Natural killer cell treated with Interleukin-12 subunit alpha and Interleukin-12 subunit beta and Interleukin-15 and Interleukin-18, amount 100 ng/mL, for 72 hours (primary cell): ENCODE data around the gene TROAP. TPM values are rescaled to one million over a fixed set of nuclear protein-coding genes. Genes with fewer than 3 reads are reported as not detected.
A peak's percentile ranks its signal among the peaks of the same experiment; 100 is the strongest.

ENCODE experiments used
- ATAC-seq, 2 donors: fragments of 150-1000 bp; cut with Tn5 transposase in 1 of 2; sonication (Bioruptor Pico), chemical (Tn5 transposase) in 1 of 2; 2 replicates each; pipeline ENCODE4 v1.10.0; 2021
- DNase-seq: peaks from one replicate; pipeline ENCODE4 v3.0.0; 2022; ENCODE audit warnings: low spot score
- H3K27ac Mint-ChIP-seq, 2 donors: 1 replicate in 1 of 2; 2 replicates in 1 of 2; pipeline ENCODE4 v1.8.0; 2022; ENCODE audit warnings: mixed read lengths in 2 of 2, mild to moderate bottlenecking in 1 of 2, moderate library complexity in 1 of 2
- H3K27me3 Mint-ChIP-seq, 2 donors: 1 replicate in 1 of 2; 2 replicates in 1 of 2; pipeline ENCODE4 v1.8.0; 2022; ENCODE audit warnings: mixed read lengths in 2 of 2
- H3K36me3 Mint-ChIP-seq: one replicate; pipeline ENCODE4 v1.8.0; 2022; ENCODE audit warnings: mixed read lengths
- H3K4me1 Mint-ChIP-seq, 2 donors: 1 replicate in 1 of 2; 2 replicates in 1 of 2; pipeline ENCODE4 v1.8.0; 2022; ENCODE audit warnings: low read depth in 2 of 2, mixed read lengths in 2 of 2, mild to moderate bottlenecking in 1 of 2
- H3K4me3 Mint-ChIP-seq: one replicate; pipeline ENCODE4 v1.8.0; 2022; ENCODE audit warnings: mixed read lengths
- H3K9me3 Mint-ChIP-seq: 2 replicates; pipeline ENCODE4 v1.8.0; 2022; ENCODE audit warnings: mixed read lengths
- total RNA-seq, 2 donors: library from RNA; stranded (reverse); gene quantifications; one replicate each; pipeline ENCODE4 v1.2.3, GENCODE V29; 2022

Gene TROAP
- total RNA-seq, 2 donors from 2014 or later, result 37.4 to 103 TPM

DNA sequence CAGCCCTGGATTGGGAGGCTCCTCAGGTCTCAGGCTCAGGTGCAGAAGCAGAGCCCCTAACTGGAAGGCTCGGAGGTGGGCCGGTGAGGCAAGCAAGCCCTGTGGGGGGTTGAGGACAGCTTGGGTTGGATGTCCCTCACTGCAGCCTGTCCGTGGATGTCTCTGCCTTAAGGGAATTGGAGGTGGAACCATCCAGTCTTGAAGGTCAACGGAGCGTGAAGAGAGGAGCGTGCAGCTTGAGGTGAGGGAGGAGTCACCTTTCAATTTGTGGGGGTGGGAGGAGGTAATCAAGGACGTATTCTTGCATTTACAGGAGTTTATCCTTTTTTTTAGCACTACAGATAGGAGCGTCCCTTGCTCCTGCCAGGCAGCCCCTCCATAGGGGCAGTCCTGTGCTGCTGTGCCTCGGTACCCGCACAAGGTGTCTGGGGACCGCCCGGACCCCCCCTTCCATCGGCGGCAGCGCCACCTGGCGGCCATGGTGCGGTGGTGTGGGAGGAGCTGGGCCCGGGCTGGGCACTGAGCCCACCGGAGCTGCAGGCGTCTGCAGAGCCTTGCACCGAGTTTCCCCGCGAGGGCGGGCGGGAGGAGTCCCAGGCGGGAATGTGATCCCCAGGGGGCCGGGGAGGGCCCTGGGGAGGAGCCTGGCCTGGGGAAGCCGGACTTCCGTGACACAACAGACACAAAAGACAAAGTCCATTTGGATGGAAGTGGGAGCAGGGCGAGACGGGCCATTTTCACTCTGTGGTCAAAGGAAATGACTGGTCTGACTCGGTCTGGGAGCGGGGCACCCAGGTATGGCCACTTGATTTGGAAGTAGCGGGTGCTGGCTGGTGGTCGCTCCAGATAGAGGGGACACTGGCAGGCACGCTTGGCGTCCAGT lies 24.5 kb downstream of the TROAP start:
- DNase-seq, result peak; percentile 81
- H3K4me1 Mint-ChIP-seq, result peaks cover 25 to 29% of the 10 kb centered on the region in 2 donors
- peaks cover 19 to 52% of the 10 kb centered on the region in 2 donors for H3K27me3 Mint-ChIP-seq
- H3K9me3 Mint-ChIP-seq, result no peaks in the 10 kb centered on the region
- H3K4me3 Mint-ChIP-seq, result peak overlapping the region; percentile 81
- no peak overlapping the region for H3K27ac Mint-ChIP-seq
- ATAC-seq, result peak; percentile 80 to 87
- H3K36me3 Mint-ChIP-seq, result no peaks in the 10 kb centered on the region

DNA sequence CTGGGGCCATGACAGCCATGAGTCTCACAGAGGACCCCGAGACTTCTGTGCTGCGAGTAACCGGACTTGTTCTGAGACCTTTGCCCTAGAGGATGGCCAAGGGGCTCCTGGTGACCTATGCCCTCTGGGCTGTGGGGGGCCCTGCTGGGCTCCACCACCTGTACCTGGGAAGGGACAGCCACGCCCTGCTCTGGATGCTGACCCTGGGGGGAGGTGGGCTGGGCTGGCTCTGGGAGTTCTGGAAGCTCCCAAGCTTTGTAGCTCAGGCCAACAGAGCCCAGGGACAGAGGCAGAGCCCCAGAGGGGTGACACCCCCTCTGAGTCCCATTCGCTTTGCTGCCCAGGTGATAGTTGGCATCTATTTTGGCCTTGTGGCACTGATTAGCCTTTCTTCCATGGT lies 25.7 kb downstream of the TROAP start:
- peaks cover 15 to 22% of the 10 kb centered on the region in 2 donors for H3K4me1 Mint-ChIP-seq
- no peak overlapping the region for H3K4me3 Mint-ChIP-seq
- DNase-seq (no peak), ATAC-seq (no peak)
- no peaks in the 10 kb centered on the region for H3K9me3 Mint-ChIP-seq
- peaks cover 19 to 52% of the 10 kb centered on the region in 2 donors for H3K27me3 Mint-ChIP-seq
- no peak overlapping the region for H3K27ac Mint-ChIP-seq
- H3K36me3 Mint-ChIP-seq, result no peaks in the 10 kb centered on the region

DNA sequence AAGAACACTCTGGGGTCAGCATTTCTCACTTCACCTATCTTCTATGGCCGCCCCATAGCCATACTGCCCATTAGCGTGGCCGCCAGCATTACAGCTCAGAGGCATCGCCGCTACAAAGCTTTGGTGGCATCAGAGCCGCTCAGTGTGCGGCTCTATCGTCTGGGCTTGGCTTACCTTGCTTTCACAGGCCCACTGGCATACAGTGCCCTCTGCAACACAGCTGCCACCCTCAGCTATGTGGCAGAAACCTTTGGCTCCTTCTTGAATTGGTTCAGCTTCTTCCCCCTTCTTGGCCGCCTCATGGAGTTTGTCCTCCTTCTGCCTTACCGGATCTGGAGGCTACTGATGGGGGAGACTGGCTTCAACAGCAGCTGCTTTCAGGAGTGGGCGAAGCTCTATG lies 26.2 kb downstream of the TROAP start:
- Mint-ChIP-seq H3K9me3 (no peaks in the 10 kb centered on the region), H3K36me3 (no peaks in the 10 kb centered on the region), H3K27ac (no peak overlapping the region), H3K27me3 (peaks cover 19 to 50% of the 10 kb centered on the region in 2 donors), H3K4me3 (no peak overlapping the region), H3K4me1 (peaks cover 11 to 20% of the 10 kb centered on the region in 2 donors)
- ATAC-seq (no peak), DNase-seq (no peak)

DNA sequence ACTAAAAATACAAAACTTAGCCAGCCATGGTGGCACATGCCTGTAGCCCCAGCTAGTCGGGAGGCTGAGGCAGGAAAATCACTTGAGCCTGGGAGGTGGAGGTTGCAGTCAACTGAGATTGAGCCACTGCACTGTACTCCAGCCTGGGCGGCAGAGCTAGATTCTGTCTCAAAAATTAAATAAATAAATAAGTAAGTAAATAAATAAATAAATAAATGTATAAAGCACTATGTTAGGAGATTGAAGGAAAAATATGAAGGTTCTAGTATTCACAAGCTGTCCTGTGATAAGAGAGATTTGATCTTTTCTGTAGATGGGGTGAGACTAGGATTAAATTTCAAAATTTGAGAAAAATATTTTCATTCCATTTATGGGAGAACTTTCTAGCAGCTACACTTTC lies 29.3 kb downstream of the TROAP start:
- Mint-ChIP-seq H3K9me3 (no peaks in the 10 kb centered on the region), H3K27me3 (peaks cover 10 to 42% of the 10 kb centered on the region in 2 donors), H3K27ac (no peak overlapping the region), H3K4me1 (peaks cover under 1% of the 10 kb centered on the region in 2 donors), H3K4me3 (no peak overlapping the region), H3K36me3 (no peaks in the 10 kb centered on the region)
- ATAC-seq (no peak), DNase-seq (no peak)

DNA sequence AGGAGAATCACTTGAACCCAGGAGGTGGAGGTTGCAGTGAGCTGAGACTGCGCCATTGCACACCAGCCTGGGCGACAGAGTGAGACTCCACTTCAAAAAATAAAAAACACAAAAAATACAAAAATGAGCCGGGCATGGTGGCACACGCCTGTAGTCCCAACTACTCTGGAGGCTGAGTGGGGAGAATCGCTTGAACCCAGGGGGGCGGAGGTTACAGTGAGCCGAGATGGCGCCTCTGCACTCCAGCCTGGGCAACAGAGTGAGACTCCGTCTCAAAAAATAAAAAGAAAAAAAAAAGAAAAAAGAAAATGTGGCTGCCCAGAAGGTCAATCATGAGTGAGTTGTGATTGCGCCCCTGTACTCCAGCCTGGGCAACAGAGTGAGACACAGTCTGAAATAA lies 32.9 kb downstream of the TROAP start:
- Mint-ChIP-seq H3K4me3 (no peak overlapping the region), H3K27me3 (peaks cover 17 to 44% of the 10 kb centered on the region in 2 donors), H3K36me3 (no peaks in the 10 kb centered on the region), H3K27ac (no peak overlapping the region), H3K4me1 (no peaks in the 10 kb centered on the region), H3K9me3 (no peaks in the 10 kb centered on the region)
- ATAC-seq (no peak), DNase-seq (no peak)

DNA sequence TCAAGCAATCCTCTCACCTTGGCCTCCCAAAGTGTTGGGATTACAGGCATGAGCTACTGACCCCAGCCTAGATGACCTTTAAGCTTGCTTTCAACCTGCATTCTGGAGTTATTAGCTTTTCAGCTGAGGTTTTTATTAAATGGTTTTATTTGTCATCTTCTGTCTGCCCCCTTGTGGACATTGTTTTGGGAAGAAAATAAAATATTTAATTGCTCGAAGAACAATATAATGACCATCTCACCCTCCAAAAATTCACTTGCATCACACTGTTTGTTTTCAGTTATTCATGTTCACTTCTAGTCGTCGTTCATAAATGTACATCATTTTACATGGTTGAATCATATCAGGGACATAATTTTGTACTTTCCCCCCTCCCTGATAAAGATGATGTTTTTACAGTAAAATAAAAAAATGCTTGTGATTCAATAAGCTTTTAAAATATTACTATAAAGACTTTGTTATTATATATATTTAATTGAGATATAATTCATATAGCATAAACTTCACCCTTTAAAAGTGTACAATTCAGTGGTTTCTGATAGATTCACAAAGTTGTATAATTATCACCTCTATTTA lies 34.1 kb downstream of the TROAP start:
- H3K27me3 Mint-ChIP-seq, result peaks cover 19 to 50% of the 10 kb centered on the region in 2 donors
- DNase-seq (no peak), ATAC-seq (no peak)
- no peak overlapping the region for H3K27ac Mint-ChIP-seq
- H3K9me3 Mint-ChIP-seq, result no peaks in the 10 kb centered on the region
- H3K4me1 Mint-ChIP-seq, result no peaks in the 10 kb centered on the region
- no peaks in the 10 kb centered on the region for H3K36me3 Mint-ChIP-seq
- H3K4me3 Mint-ChIP-seq, result no peak overlapping the region

DNA sequence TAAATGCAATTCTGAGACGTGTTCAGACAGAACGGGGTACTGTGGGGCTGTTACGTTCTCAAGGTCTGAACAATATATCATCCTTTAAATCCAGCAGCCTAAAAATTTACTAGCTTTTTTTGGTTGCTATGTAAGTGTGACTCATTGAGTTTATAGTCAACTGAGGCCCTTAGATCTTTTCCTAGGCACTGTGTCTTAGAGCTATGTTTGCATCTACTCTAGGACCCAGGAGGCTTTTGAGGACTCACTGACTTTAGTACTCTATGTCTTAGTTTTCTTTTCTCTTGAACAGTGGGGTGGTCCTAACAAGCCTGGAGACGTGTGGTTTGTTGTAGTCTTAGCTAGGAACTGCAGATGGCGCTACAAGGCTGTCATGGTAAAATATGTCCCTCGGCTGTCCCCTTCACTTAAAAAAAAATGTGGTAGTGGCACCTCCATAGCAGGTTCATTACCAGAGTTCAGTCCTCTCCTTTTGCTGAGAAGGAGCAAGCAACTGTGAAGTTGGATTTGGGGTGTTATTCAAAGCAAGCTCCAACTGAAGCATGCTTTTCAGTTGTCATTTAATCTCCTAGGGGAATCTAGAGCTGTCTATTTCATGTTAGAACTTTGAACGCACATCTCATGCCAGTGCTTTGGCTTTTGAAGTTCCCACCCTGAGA lies 35.6 kb downstream of the TROAP start:
- H3K4me1 Mint-ChIP-seq, result no peaks in the 10 kb centered on the region
- ATAC-seq, result peak; percentile 75 to 83

DNA sequence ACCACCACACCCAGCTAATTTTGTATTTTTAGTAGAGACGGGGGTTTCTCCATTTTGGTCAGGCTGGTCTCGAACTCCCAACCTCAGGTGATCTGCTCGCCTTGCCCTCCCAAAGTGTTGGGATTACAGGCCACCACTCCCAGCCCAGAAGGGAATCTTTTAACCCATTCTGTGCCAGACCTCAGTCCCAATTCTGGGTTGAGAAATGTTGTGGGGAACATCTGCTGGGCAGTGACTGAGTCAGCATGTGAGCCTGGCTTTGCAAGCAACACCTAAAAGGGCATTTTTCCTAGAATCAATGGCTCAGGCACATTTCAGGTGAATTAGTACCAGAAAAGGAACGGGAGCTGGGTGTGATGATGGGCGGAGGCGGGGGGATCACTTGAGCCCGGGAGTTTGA lies 36.6 kb downstream of the TROAP start:
- no peak for DNase-seq
- no peak overlapping the region for H3K4me3 Mint-ChIP-seq
- H3K4me1 Mint-ChIP-seq, result no peaks in the 10 kb centered on the region
- no peak overlapping the region for H3K27ac Mint-ChIP-seq
- peaks cover 13 to 36% of the 10 kb centered on the region in 2 donors for H3K27me3 Mint-ChIP-seq
- no peaks in the 10 kb centered on the region for H3K9me3 Mint-ChIP-seq
- no peaks in the 10 kb centered on the region for H3K36me3 Mint-ChIP-seq
- no peak for ATAC-seq

More for the DNA sequence above, 35.6 kb downstream of the TROAP start:
- Mint-ChIP-seq H3K4me3 (no peak overlapping the region), H3K9me3 (no peaks in the 10 kb centered on the region), H3K27ac (no peak overlapping the region), H3K27me3 (peaks cover 13 to 41% of the 10 kb centered on the region in 2 donors), H3K36me3 (no peaks in the 10 kb centered on the region)
- DNase-seq, result peak; percentile 70

DNA sequence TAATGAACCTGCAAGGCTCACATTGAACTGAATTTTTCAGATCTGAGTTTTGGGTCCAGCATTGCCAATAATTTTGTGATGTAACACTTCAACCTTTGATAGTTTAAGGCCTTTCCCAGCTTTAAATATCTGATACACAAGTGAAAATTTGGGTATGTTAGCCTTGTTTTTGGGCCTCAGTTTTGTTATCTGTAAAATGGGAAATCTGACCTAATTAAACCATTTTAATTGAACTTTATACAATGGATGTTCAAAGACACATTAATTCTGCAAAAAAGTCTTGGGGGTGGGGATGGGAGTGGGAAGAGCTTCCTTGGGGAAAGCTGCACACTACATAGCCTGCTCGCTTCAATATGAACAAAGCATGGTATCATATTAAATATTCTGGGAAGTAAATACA lies 39.0 kb downstream of the TROAP start:
- Mint-ChIP-seq H3K4me3 (no peak overlapping the region), H3K27ac (no peak overlapping the region), H3K9me3 (no peaks in the 10 kb centered on the region), H3K4me1 (peaks cover 0 to 6% of the 10 kb centered on the region in 2 donors), H3K27me3 (peaks cover 13 to 25% of the 10 kb centered on the region in 2 donors), H3K36me3 (no peaks in the 10 kb centered on the region)
- no peak for DNase-seq
- ATAC-seq, result no peak

DNA sequence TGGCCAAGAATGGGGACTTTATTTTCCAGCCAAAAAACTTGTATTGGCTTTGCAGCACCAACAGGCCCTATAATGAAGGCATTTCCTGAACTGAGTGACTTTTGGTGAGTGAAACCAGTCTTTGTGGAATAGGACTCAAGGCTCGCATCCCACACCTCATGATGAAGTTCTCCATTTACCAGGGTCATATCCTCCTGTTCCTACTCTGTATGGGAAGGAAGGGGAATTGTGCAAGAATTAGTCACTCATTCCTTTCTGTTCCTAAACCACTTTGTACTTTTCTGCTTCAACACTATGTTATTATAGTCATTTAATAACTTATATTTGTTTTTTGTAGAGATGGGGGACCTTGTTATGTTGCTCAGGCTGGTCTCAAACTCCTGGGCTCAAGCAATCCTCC lies 41.9 kb downstream of the TROAP start:
- Mint-ChIP-seq H3K36me3 (no peaks in the 10 kb centered on the region), H3K4me3 (no peak overlapping the region), H3K27ac (no peak overlapping the region), H3K9me3 (no peaks in the 10 kb centered on the region), H3K4me1 (peaks cover 17 to 18% of the 10 kb centered on the region in 2 donors), H3K27me3 (peaks cover 3 to 11% of the 10 kb centered on the region in 2 donors)
- ATAC-seq (no peak), DNase-seq (no peak)

DNA sequence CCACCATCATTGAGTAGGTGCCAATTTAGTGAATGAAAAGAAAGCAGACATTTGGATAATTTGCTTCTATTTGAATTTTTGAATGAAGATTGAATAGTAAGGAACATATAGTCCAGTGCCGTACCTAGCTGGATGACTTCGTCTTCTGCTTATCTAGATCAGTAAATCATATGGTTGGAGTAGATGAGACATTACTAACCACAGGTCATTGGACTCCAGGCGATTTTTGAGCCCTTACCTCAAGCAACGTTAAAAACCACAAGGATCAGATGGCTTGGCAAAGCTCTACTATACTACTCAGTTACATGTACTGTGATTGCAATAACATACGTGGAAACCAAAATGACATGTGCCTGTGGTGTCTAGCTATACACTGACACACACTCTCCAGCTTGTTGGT lies 42.5 kb downstream of the TROAP start:
- no peaks in the 10 kb centered on the region for H3K9me3 Mint-ChIP-seq
- peak overlapping the region; percentile 69 to 73 for H3K27ac Mint-ChIP-seq
- H3K4me1 Mint-ChIP-seq, result peaks cover 18% of the 10 kb centered on the region in 2 donors
- ATAC-seq (no peak), DNase-seq (no peak)
- H3K27me3 Mint-ChIP-seq, result peaks cover 3 to 11% of the 10 kb centered on the region in 2 donors
- H3K36me3 Mint-ChIP-seq, result no peaks in the 10 kb centered on the region
- peak overlapping the region; percentile 26 for H3K4me3 Mint-ChIP-seq

DNA sequence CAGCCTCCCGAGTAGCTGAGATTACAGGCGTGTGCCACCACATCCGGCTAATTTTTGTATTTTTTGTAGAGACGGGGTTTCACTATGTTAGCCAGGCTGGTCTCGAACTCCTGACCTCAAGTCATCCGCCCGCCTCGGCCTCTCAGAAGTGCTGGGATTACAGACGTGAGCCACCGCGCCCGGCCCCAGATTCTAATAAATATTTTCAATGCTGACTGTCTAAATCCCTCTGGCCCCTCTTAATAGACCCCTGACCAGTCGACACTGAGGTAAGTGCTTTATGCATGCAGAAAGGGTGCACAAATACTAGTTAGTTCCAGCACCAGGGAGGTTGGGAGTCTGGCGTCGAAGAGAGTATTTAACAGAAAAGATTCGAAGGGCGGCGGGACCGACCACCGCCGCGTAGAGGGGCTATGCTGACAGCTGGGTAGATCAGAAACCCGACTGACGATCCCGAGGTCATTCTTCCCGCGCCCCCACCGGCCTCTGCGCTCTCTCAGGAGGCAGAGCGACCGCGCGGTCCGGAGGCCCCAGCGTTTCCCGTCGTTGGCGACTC lies 43.1 kb downstream of the TROAP start:
- Mint-ChIP-seq H3K4me1 (peaks cover 19 to 21% of the 10 kb centered on the region in 2 donors), H3K27me3 (peaks cover 3 to 6% of the 10 kb centered on the region in 2 donors), H3K4me3 (peak overlapping the region; percentile 88), H3K27ac (peak overlapping the region; percentile 69 to 73), H3K9me3 (no peaks in the 10 kb centered on the region), H3K36me3 (no peaks in the 10 kb centered on the region)
- DNase-seq, result no peak
- ATAC-seq, result no peak

DNA sequence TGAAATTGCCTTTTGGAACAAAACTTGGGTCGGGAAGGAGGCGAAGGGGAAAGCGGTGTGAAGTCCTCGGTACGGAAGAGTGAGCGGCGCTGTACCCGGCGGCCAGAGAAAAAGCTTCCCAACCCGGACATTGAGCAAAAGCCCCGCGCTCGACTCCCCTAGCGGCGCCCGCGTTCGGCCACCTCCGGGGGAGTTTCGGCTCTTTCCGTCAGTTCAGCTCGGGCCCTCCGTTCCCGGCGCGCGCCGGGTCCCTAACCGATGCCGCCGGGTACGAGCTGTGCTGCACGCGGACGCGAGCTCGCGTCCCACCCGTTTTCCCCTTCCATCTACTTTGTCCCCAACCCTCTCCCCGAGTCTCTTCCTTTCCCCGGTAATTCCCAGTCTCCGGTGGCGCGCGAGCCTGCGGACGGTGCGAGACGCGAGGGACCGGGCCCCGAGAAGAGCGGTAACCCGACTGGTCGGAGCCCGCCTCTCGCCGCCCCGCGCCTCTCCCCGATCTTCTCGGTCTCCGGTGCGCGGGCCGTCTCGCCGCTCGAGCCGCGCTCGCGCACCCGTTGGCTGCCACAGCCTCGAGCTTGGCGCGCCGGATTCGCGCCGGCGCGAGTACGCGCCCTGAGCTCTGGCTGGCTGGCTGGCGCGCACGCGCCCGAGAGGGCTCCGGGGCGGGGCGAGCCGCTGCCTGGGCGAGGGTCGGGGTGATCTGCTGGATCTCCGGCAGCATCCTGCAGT lies 43.8 kb downstream of the TROAP start:
- H3K27me3 Mint-ChIP-seq, result peaks cover 0 to under 1% of the 10 kb centered on the region in 2 donors
- H3K27ac Mint-ChIP-seq, result peak overlapping the region; percentile 69 to 73
- peak overlapping the region; percentile 88 for H3K4me3 Mint-ChIP-seq
- peak; percentile 95 to 96 for ATAC-seq
- H3K9me3 Mint-ChIP-seq, result no peaks in the 10 kb centered on the region
- peak; percentile 94 for DNase-seq
- no peaks in the 10 kb centered on the region for H3K36me3 Mint-ChIP-seq
- peaks cover 24 to 25% of the 10 kb centered on the region in 2 donors for H3K4me1 Mint-ChIP-seq
